T-helper 1 cell treated with Interleukin-12 subunit alpha and Interleukin-12 subunit beta and Interleukin-4 antibody, amounts not matched to agents 30 ng/mL and 1 ng/mL, for 36 hours (primary cell): ENCODE results near the gene AATF. TPM values are rescaled to one million over a fixed set of nuclear protein-coding genes. Genes with fewer than 3 reads are reported as not detected.

ENCODE experiments used
- intact Hi-C: fragments of 100-400 bp; cut with micrococcal nuclease; formaldehyde crosslinking; loops from one replicate; pipeline ENCODE4 v1.15.1; 2024
- total RNA-seq: library from RNA; stranded (reverse); gene quantifications from 2 replicates; pipeline ENCODE4 v1.2.3, GENCODE V29; 2022

The AATF gene
- total RNA-seq, 1 donor from 2014 or later = 82.2 TPM

DNA sequence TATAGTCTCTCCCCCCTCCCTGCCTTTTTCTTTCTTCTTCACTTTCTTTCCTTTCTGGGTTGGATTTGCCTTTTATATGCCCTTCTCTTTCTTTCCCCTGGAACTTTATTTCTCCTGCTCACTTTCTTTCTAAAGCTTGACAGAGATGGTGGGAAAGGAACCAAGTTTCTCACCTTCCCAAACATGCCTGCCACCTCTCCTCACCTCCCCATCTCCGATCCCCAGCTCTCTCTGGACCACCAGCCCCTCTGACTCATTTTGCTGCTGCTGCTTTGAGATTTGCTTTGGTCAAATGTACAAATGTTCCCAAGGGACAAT is 18.2 kb upstream of the AATF start:
- intact Hi-C loops = no loop called here

- intact Hi-C loops = no loop called here
Measured at GRCh38 chr17:36931096-36931696, 17.6 kb upstream of the AATF start.

GRCh38 chr17:36931697-36932382 is 16.9 kb upstream of the AATF start:
- intact Hi-C loops = loop anchor here (1.0 kb wide), 1 partner anchor 13 kb away; no protein-coding TSS in a partner anchor

DNA sequence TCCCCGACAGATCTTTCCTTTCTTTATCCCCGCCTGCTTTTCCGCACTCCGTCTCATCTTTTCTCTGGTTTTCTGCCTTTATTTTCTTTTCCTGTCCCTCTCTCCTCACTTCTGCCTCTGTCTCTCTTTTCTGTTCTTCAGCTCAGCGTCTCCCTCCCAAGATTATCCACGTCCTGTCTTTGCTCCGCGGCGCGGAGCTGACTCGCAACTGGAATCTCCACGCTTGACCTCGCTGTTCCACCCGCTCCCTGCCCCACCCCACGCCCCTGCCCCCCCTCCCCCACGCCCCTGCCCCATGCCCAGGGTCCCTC is 16.4 kb upstream of the AATF start:
- intact Hi-C loops = loop anchor here (1.0 kb wide), 1 partner anchor 13 kb away; no protein-coding TSS in a partner anchor

GRCh38 chr17:36932694-36933511 is 15.9 kb upstream of the AATF start:
- intact Hi-C loops = loop anchor here (1.0 kb wide), 1 partner anchor 12 kb away; no protein-coding TSS in a partner anchor

GRCh38 chr17:36933512-36934143 is 15.1 kb upstream of the AATF start:
- intact Hi-C loops = no loop called here

GRCh38 chr17:36934144-36934691 is 14.5 kb upstream of the AATF start:
- intact Hi-C loops = no loop called here

DNA sequence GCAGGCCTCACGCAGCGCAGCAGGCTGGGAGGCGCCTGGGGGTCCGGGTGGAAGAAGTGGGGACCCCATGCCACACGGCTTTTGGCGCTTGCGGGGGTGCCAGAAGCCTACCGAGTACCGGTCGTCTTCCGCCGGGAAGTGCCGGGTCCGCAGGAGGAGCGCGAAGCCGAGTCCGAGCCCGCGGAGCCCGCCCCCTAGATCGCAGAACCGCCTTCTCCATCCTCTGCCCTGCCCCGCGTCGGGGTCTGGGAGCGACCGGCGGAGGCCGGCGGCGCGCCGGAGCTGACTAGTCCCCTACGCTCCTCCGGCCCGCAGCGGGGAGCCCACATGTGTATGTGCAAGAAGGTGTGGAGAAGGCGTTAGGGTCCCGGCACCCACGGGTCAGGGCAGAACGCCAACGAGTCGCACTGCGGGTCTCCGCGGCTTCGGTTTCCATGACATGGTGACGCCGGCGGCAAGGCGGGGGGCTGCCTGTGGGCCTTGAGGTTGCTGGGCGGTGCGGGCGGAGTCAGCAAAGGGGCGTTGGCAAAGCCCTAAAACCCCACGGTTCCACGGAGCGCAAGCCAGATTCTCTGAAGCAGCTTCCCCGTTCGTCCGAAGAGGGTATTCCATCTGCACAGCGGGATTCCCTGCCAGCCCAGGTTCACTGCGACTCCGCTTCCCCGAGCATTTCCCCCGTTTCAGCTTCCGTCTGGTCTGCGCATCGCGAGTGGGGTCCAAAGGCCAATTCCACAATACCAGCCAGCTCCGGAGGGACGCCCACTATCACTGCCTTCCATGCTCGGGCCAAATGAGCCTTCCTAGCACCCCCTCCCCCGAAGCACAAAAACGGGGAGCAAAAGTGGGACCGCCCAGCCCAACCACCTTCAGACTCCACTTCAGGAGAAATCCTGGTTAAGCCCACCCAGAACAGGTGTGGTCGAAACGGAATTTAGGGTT is 13.8 kb upstream of the AATF start:
- intact Hi-C loops = no loop called here

DNA sequence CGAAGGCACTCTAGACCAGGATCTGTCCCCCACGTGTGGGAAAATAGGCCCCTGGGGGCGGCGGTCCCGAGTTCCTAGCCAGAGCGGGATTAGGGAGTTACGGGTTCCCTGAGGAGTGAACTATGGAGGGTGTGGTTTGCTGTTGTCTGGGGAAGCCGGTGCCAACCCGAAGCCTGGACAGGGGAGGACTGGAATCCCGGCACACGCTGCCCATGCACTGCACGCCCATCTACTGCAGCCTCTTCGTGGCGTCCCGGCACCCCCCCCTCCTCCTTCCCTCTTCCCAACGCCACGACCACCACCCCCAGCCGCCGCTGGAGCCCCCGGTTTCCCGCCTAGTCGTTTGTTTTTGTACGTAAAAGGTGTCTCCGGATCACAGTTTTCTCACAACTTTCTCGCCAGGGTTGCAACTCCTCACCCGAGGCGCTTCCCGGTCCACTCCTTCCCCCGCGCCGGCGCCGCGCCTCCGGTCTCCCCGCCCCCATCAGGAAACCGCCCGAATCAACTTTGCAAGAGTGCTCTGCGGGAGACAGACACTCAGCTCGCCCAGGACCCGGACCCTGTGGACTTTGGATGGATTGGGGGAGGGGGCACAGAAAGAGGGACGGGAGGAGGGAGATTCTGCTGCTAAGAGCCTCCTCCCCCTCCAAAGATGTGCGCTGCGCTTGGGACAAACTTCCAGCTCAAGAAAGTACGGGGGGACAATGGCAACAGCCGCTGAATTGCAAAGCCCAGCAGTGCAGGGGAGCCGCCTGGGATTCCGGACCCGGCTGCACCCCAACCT is 12.9 kb upstream of the AATF start:
- intact Hi-C loops = no loop called here

GRCh38 chr17:36936455-36937000 is 12.2 kb upstream of the AATF start:
- intact Hi-C loops = no loop called here

GRCh38 chr17:36937001-36937958 is 11.5 kb upstream of the AATF start, which contains the start of gene LHX1:
Gene LHX1, plus strand, starts transcription at chr17:36937475. Its CDS starts 723 bp downstream, at chr17:36938198.
- intact Hi-C loops = no loop called here

DNA sequence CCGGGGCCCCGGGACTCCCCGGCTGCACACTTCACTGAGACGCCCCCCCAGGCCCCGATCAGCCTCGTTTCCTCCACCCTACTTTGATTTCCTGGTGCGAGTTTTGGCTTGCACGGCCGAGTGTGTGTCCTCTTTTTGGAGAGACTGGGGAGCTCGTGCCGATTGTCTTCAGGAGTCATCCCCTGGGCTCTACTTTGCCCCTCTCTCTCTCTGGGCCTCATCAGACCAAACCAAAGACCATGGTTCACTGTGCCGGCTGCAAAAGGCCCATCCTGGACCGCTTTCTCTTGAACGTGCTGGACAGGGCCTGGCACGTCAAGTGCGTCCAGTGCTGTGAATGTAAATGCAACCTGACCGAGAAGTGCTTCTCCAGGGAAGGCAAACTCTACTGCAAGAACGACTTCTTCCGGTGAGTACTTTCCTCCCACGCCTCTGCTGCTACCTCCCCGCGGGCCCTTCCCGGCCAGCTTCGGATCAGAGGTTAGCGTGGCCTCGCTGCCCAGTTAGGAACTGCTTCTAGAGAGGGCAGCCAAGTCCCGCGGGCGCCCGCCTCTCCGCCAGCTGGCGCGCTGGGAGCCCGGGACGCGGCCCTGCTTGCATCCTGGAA is 10.7 kb upstream of the AATF start:
- intact Hi-C loops = no loop called here

GRCh38 chr17:36938566-36939051 is 10.1 kb upstream of the AATF start:
- intact Hi-C loops = no loop called here

DNA sequence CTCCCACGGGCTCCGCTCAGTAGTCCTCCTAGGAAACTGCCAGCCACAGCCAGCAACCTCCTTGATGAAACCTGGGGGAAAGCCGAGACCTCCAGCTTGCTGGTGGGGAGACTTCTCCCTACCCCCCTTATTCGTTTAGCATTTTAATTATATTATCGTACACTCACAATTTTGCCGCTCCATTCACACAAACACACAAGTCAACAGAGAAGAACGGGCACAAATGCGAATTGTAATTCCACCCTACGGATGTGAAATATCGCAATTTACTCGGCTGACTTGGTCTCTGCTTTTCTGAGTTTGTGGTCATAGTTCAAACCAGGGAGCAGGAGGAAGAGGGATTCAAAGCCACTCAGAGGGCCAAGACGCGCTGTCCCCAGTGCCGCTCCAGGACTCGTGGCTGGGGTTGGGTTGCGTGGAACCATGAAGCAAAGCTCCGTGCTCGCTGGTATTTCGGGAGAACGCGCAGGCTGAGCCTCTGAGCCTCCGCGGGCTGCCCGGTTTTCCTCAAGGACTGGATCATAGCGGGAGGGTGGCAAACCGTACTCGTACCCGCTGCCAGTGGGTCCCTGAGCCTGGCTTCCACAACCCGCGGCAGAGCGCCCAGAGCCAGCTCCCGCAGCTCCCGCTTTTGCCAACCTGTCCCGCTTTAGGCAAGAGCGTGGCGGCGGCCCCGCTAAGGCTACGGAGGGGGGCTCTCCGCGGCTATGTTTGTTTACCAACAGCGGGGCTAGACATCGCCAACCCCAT is 9.5 kb upstream of the AATF start:
- intact Hi-C loops = no loop called here

- intact Hi-C loops = no loop called here
Measured at GRCh38 chr17:36939802-36940312, 8.9 kb upstream of the AATF start.
